ENCODE measurements around the gene ZNF345. TPM values are rescaled to one million over a fixed set of nuclear protein-coding genes. Genes with fewer than 3 reads are reported as not detected.

Gene ZNF345
- polyA plus RNA-seq, 1 donor from 2014 or later = 20.9 TPM

GRCh38 chr19:36807029-36807428, 43.6 kb upstream of the ZNF345 start:
- TF ChIP-seq CTCF (IDR thresholded peaks at IDR 0.05; ENCODE audit: poor library complexity, severe bottlenecking) = no peak
- no peak for TF ChIP-seq RAD21 (conservative IDR thresholded peaks at IDR 0.05)
- TF ChIP-seq EZH2 (IDR thresholded peaks at IDR 0.05; ENCODE audit: borderline replicate concordance, insufficient read depth, low read length, poor library complexity, severe bottlenecking) = no peak
- no peak for TF ChIP-seq POLR2AphosphoS5 (IDR thresholded peaks at IDR 0.05)
- TF ChIP-seq MXI1 (conservative IDR thresholded peaks at IDR 0.05; ENCODE audit: poor library complexity, severe bottlenecking) = no peak
- TF ChIP-seq EP300 (conservative IDR thresholded peaks at IDR 0.05; ENCODE audit: poor library complexity, severe bottlenecking) = no peak
- TF ChIP-seq TAF1 (IDR thresholded peaks at IDR 0.05; ENCODE audit: low read depth) = no peak
- no peak for TF ChIP-seq REST (IDR thresholded peaks at IDR 0.05; ENCODE audit: borderline replicate concordance)
- TF ChIP-seq SMC3 (conservative IDR thresholded peaks at IDR 0.05; ENCODE audit: poor library complexity) = no peak
- peaks cover 18% of the 10 kb centered on the region for H3K9me3 ChIP-seq (ENCODE audit: low read length)
- peaks cover 10% of the 10 kb centered on the region for H3K36me3 ChIP-seq (ENCODE audit: insufficient read depth, low read length)

GRCh38 chr19:36819130-36819630, 31.5 kb upstream of the ZNF345 start:
- Histone ChIP-seq H3K27me3 (ENCODE audit: insufficient read depth, low read depth, low read length) (no peaks in the 10 kb centered on the region), H3K36me3 (ENCODE audit: insufficient read depth, low read length) (peaks cover 39% of the 10 kb centered on the region), H4K20me1 (ENCODE audit: insufficient read depth) (no peaks in the 10 kb centered on the region), H2AFZ (ENCODE audit: low read depth, low read length) (no peak overlapping the region), H3F3A (ENCODE audit: insufficient read depth, low read length, poor library complexity, severe bottlenecking) (no peaks in the 10 kb centered on the region), H3K4me3 (ENCODE audit: low read length) (no peak overlapping the region), H3K9me2 (ENCODE audit: insufficient read depth, low read length) (no peaks in the 10 kb centered on the region), H3K9ac (ENCODE audit: low read length) (no peak overlapping the region), H3K79me2 (replicated peaks; ENCODE audit: insufficient read depth, low read length) (no peaks in the 10 kb centered on the region), H3K4me2 (ENCODE audit: low read length) (no peak overlapping the region), H3K9me3 (ENCODE audit: low read length) (peaks cover 46% of the 10 kb centered on the region), H3K27ac (ENCODE audit: low read length) (no peak overlapping the region)
- TF ChIP-seq TAF1 (IDR thresholded peaks at IDR 0.05; ENCODE audit: low read depth) = no peak
- TF ChIP-seq RAD21 (conservative IDR thresholded peaks at IDR 0.05) = no peak
- TF ChIP-seq EZH2 (IDR thresholded peaks at IDR 0.05; ENCODE audit: borderline replicate concordance, insufficient read depth, low read length, poor library complexity, severe bottlenecking) = no peak
- no peak for TF ChIP-seq EP300 (conservative IDR thresholded peaks at IDR 0.05; ENCODE audit: poor library complexity, severe bottlenecking)
- TF ChIP-seq REST (IDR thresholded peaks at IDR 0.05; ENCODE audit: borderline replicate concordance) = no peak
- no peak for TF ChIP-seq CTCF (IDR thresholded peaks at IDR 0.05; ENCODE audit: poor library complexity, severe bottlenecking)
- TF ChIP-seq SMC3 (conservative IDR thresholded peaks at IDR 0.05; ENCODE audit: poor library complexity) = no peak
- no peak for TF ChIP-seq MXI1 (conservative IDR thresholded peaks at IDR 0.05; ENCODE audit: poor library complexity, severe bottlenecking)
- no peak for TF ChIP-seq POLR2AphosphoS5 (IDR thresholded peaks at IDR 0.05)

More at GRCh38 chr19:36807029-36807428, 43.6 kb upstream of the ZNF345 start:
- Histone ChIP-seq H3K4me3 (ENCODE audit: low read length) (no peak overlapping the region), H3K27ac (ENCODE audit: low read length) (no peak overlapping the region), H3K9ac (ENCODE audit: low read length) (no peak overlapping the region), H3F3A (ENCODE audit: insufficient read depth, low read length, poor library complexity, severe bottlenecking) (no peaks in the 10 kb centered on the region), H3K79me2 (replicated peaks; ENCODE audit: insufficient read depth, low read length) (peaks cover 3% of the 10 kb centered on the region), H3K9me2 (ENCODE audit: insufficient read depth, low read length) (no peaks in the 10 kb centered on the region), H4K20me1 (ENCODE audit: insufficient read depth) (no peaks in the 10 kb centered on the region), H3K4me2 (ENCODE audit: low read length) (no peak overlapping the region), H2AFZ (ENCODE audit: low read depth, low read length) (no peak overlapping the region), H3K27me3 (ENCODE audit: insufficient read depth, low read depth, low read length) (no peaks in the 10 kb centered on the region)
